ENCODE results near the gene SWSAP1. TPM values are rescaled to one million over a fixed set of nuclear protein-coding genes. Genes with fewer than 3 reads are reported as not detected.
A peak's percentile ranks its signal among the peaks of the same experiment; 100 is the strongest.
"Not testable (repeated sequence)": the region's sequence is repeated elsewhere in the genome, so short reads cannot be mapped to it uniquely, and the experiment has no call there.

SWSAP1 gene
- total RNA-seq, 1 donor from 2014 or later: 1.0 TPM

- H3K27me3 ChIP-seq: no peaks in the 10 kb centered on the region
- H2AFZ ChIP-seq (replicated peaks): no peak overlapping the region
- H3K27me3 Mint-ChIP-seq (ENCODE audit: insufficient read depth, low read depth): peaks cover 8% of the 10 kb centered on the region
- no peaks in the 10 kb centered on the region for H3K9me3 ChIP-seq (ENCODE audit: low read depth)
- peak overlapping the region; percentile 90 for H3K4me3 Mint-ChIP-seq
- H3K4me2 ChIP-seq: no peak overlapping the region
- H3K36me3 Mint-ChIP-seq: no peaks in the 10 kb centered on the region
- H3K36me3 ChIP-seq: no peaks in the 10 kb centered on the region
- no peak overlapping the region for H3K27ac Mint-ChIP-seq
- no peak overlapping the region for H3K27ac ChIP-seq
- peaks cover 26% of the 10 kb centered on the region for H3K4me1 Mint-ChIP-seq
- no peak for TF ChIP-seq CTCF (IDR thresholded peaks at IDR 0.05)
- no peak for TF ChIP-seq EZH2phosphoT487 (IDR thresholded peaks at IDR 0.05)
- H4K20me1 ChIP-seq (ENCODE audit: low read depth): no peaks in the 10 kb centered on the region
- peaks cover 7% of the 10 kb centered on the region for H3K9me3 Mint-ChIP-seq
- no peak for DNase-seq (ENCODE audit: low spot score)
- H3K4me1 ChIP-seq: no peaks in the 10 kb centered on the region
- H3K9ac ChIP-seq: no peak overlapping the region
- H3F3A ChIP-seq (ENCODE audit: low read depth): peaks cover 5% of the 10 kb centered on the region
- no peak overlapping the region for H3K4me3 ChIP-seq
- H3K79me2 ChIP-seq (ENCODE audit: low read depth): no peaks in the 10 kb centered on the region
Observed at GRCh38 chr19:11347546-11348039, 26.9 kb upstream of the SWSAP1 start.

- Histone ChIP-seq H3K27me3 (no peaks in the 10 kb centered on the region), H3K4me1 (no peaks in the 10 kb centered on the region), H3K9me3 (ENCODE audit: low read depth) (no peaks in the 10 kb centered on the region), H3K36me3 (no peaks in the 10 kb centered on the region), H3K79me2 (ENCODE audit: low read depth) (no peaks in the 10 kb centered on the region), H3K9ac (no peak overlapping the region), H3K4me3 (no peak overlapping the region), H3F3A (ENCODE audit: low read depth) (peaks cover 8% of the 10 kb centered on the region), H2AFZ (replicated peaks) (no peak overlapping the region), H3K4me2 (no peak overlapping the region), H4K20me1 (ENCODE audit: low read depth) (no peaks in the 10 kb centered on the region), H3K27ac (no peak overlapping the region)
- DNase-seq (ENCODE audit: low spot score): no peak
- Mint-ChIP-seq H3K4me1 (peaks cover 28% of the 10 kb centered on the region), H3K4me3 (no peak overlapping the region), H3K27me3 (ENCODE audit: insufficient read depth, low read depth) (peaks cover 11% of the 10 kb centered on the region), H3K27ac (no peak overlapping the region), H3K36me3 (no peaks in the 10 kb centered on the region), H3K9me3 (peaks cover 7% of the 10 kb centered on the region)
- no peak for TF ChIP-seq CTCF (IDR thresholded peaks at IDR 0.05)
- TF ChIP-seq EZH2 (IDR thresholded peaks at IDR 0.05): no peak
- no peak for TF ChIP-seq EZH2phosphoT487 (IDR thresholded peaks at IDR 0.05)
Observed at GRCh38 chr19:11349171-11349570, 25.3 kb upstream of the SWSAP1 start.

- H3K9me3 Mint-ChIP-seq; H3K4me1 ChIP-seq; H3K36me3 ChIP-seq; H3K9me3 ChIP-seq (ENCODE audit: low read depth); H3K9ac ChIP-seq; H3K4me2 ChIP-seq; H3K36me3 Mint-ChIP-seq; H4K20me1 ChIP-seq (ENCODE audit: low read depth); DNase-seq (ENCODE audit: low spot score); H3K4me3 ChIP-seq; H2AFZ ChIP-seq (replicated peaks); H3K27ac ChIP-seq; H3K79me2 ChIP-seq (ENCODE audit: low read depth); H3F3A ChIP-seq (ENCODE audit: low read depth): not testable (repeated sequence)
- H3K27me3 ChIP-seq: peaks cover 37% of the 10 kb centered on the region
- H3K27me3 Mint-ChIP-seq (ENCODE audit: insufficient read depth, low read depth): peaks cover 22% of the 10 kb centered on the region
- H3K4me1 Mint-ChIP-seq: peaks cover 19% of the 10 kb centered on the region
- peak overlapping the region; percentile 77 for H3K4me3 Mint-ChIP-seq
- peak overlapping the region; percentile 66 for H3K27ac Mint-ChIP-seq
Observed at GRCh38 chr19:11354102-11354501, 20.4 kb upstream of the SWSAP1 start.

GRCh38 chr19:11355160-11356073, 19.0 kb upstream of the SWSAP1 start, which contains the start of gene PLPPR2:
PLPPR2 (plus strand) TSS chr19:11355432; CDS start chr19:11357674, 2,242 bp downstream.
- H3K36me3 Mint-ChIP-seq: no peaks in the 10 kb centered on the region
- H3K27me3 Mint-ChIP-seq (ENCODE audit: insufficient read depth, low read depth): peaks cover 26% of the 10 kb centered on the region
- H3K4me1 ChIP-seq: no peaks in the 10 kb centered on the region
- peak; percentile 96 for DNase-seq (ENCODE audit: low spot score)
- peak within 1 kb of the TSS; percentile 66 for H3K27ac Mint-ChIP-seq
- H4K20me1 ChIP-seq (ENCODE audit: low read depth): peaks cover 2% of the 10 kb centered on the region
- H3K36me3 ChIP-seq: no peaks in the 10 kb centered on the region
- no peak within 1 kb of the TSS for H3K9ac ChIP-seq
- no peaks in the 10 kb centered on the region for H3K9me3 ChIP-seq (ENCODE audit: low read depth)
- no peak within 1 kb of the TSS for H3K27ac ChIP-seq
- peak within 1 kb of the TSS; percentile 79 for H3K4me3 Mint-ChIP-seq
- TF ChIP-seq EZH2phosphoT487 (IDR thresholded peaks at IDR 0.05): no peak
- no peak for TF ChIP-seq CTCF (IDR thresholded peaks at IDR 0.05)
- no peak for TF ChIP-seq EZH2 (IDR thresholded peaks at IDR 0.05)
- H3F3A ChIP-seq (ENCODE audit: low read depth): peaks cover 9% of the 10 kb centered on the region
- H3K4me3 ChIP-seq: peak within 1 kb of the TSS; percentile 47
- no peaks in the 10 kb centered on the region for H3K9me3 Mint-ChIP-seq
- peaks cover 50% of the 10 kb centered on the region for H3K27me3 ChIP-seq
- H3K79me2 ChIP-seq (ENCODE audit: low read depth): no peaks in the 10 kb centered on the region
- H3K4me2 ChIP-seq: peak within 1 kb of the TSS; percentile 93
- H3K4me1 Mint-ChIP-seq: peaks cover 19% of the 10 kb centered on the region
- H2AFZ ChIP-seq (replicated peaks): no peak within 1 kb of the TSS
